LoVo (cell line): ENCODE measurements around the gene ERAP2.

ENCODE experiments used
- DNase-seq: peaks from one replicate; pipeline ENCODE4 v3.0.0-alpha.2; 2016; ENCODE audit warnings: low spot score

ERAP2 gene

DNA sequence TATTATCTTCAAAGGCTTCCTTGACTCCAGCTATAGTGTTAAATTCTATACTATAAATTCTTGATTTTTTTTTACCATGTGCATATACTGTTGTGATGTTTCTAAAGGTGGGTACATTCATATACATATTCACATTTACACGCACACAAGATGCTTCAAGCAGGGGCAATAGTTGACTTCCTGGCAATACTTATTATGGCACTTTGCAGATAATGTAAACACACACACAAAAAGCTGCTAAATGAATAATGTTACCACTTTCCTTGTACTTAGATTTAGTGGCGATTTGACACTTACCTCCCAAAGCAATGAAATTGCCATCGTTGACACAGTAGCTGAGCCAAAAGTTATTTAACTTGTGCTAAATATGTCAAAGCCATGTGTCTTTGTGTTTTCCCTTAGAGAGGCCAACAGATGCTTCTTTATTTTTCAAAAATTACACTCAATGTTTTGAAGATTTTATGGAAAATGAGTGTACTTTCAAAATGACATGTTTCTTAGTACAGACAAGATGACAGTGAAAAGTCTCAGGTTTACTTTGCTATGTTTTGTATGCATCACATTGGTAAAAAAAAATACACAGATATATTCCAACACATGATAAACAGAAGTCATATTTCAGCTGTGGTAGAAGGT lies 12.2 kb upstream of the ERAP2 start:
- DNase-seq: no peak

DNA sequence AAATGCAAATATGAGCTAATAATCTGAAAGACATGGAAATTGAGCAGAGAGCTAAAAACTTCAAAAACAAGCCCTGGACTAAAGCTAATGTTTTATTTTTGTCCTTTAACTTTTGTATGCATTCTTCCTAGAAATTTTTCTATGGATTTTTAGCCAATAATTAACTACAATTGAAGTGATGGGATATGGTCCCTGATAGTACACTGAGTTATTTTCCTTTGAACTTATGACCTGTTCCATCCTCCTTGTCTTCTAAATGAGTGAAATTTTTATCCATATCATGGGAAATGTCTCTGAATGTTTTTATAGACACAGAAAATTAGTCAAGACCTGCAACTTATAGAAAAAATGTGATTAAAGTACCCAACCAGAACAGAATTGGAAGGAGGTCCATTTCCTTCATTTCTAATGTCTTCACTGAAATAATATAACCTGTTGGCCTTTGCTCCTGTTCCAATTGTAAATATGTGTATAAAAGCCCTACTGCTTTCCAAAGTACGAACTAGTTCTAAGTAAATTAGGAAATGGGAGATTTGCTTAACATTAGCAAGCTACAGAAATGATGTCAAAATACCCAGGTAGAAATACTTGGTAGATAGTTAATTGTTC lies 11.3 kb upstream of the ERAP2 start:
- DNase-seq: no peak

DNA sequence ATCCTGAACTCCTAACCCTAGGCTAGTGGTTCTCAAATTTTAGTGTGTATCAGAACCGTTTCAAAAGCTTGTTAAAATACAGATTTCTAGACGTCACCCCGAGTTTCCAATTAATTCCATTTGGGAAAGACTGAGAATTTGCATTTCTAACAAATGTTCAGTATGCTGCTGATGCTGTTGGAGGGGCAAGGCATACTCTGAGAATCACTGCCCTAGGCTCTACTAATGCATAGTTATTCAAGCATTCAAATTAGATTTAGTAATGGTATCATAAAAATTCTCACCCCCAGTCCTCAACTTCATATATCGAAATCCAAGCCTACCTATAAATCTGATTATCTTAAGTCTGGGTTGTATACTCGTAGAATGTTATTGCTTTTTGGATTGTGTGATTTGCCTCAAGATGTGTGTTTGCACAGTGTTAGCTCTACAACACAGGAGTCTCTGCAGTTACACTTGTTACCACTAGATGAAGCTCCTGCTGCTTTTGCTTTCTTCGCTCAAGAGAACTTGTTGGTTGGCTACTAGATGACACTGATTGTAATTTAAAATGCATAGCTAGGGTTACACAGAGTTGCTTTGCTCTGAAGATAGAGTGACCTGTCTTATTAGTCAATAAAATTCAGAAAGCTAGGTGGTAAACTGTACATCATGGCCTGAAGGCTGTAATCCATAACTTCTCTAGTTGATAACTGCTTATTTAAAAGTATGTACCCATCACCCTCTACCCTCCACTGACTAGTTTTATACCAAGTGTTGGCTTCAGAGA lies 7.5 kb upstream of the ERAP2 start:
- peak; percentile 50 for DNase-seq

DNA sequence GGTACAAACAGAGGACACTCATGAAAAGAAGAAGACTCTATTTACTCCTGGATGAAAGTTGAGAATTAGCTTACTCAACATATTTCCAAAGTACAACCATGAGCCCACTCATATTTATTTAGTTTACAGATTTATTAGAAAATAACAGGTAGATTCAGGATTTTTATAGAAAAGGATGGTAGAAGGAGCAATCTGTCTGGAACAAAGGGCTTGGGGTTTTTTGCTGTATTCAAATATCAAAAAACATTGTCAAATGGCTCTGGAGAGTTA lies 7.0 kb upstream of the ERAP2 start:
- DNase-seq: no peak

DNA sequence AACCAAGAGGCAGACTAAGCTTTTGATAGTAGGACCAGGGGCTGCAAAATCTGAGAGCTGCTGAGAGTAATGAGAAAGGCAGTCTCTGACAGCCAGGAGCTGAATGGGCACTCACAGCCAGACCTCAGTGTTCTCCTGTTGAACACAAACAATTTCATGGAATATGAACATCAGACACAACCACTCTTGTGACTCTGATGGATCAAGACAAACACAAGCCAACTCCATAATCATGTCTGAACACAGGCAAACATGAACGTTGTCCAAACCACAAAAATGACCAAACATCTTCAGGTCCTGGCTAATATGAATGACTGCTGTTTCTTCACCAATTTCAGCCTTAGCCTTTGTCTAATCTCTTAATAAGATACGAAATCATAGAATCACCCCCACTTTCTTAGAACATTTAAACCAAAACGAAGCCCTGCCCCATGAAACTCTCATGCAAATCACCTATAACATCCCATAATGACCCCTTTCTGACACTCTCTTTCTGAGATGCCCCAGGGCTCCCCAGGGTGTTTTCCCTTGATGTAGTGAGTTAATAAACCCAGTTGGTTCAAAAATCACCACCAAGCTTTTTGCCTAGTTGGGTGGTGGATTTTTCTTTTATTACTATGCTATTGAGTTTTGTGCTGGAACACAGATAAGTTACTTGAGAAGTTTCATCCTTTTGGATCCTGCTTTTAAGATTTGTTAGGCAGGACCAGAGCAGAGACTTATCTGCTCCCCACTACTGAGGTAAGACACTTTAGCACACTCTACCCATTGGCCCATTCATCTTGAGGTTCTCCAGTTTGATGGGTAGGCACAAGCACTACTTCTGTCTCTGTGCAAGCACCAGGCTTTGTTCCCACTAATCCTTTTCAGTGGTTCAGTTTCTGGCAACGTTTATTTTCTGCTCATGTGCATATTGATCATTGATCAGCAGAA lies 5.9 kb upstream of the ERAP2 start:
- no peak for DNase-seq

DNA sequence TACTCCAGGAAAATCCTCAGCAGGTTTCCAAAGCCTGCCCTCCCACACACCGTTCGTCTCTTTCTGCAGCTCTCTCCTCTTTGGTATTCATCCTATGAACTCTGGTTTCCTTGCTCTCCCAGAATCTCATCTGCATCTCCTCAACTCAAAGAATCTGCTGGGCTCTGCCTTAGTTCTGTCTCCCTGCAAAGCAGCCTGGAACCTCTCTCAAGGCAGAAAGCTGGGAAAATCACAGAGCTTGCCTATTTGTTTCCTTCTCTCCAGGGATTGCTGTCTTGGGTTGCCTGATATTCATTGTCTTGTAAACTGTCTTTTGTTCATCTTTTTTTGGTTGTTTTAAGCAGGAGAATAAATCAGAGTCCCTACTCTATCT lies 5.3 kb upstream of the ERAP2 start:
- DNase-seq: no peak

DNA sequence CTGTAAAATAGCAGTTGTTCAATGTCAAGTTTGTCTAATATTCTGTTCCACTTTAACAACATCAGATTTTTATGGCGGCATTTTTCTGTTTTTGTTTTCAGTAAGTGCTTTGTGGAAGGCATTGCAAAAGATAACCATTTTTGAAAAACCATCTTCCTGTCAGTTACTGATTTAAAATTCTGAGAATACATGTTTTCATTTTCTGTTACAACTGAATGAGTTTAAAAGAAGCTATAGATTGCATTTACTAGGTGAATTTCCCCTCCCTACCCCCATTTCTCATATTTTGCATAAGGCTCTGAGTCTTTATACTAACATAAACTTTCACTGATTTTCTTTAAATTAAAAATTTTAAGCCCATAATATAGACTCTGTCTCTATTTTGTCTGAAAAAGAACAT lies 4.6 kb upstream of the ERAP2 start:
- DNase-seq: no peak

DNA sequence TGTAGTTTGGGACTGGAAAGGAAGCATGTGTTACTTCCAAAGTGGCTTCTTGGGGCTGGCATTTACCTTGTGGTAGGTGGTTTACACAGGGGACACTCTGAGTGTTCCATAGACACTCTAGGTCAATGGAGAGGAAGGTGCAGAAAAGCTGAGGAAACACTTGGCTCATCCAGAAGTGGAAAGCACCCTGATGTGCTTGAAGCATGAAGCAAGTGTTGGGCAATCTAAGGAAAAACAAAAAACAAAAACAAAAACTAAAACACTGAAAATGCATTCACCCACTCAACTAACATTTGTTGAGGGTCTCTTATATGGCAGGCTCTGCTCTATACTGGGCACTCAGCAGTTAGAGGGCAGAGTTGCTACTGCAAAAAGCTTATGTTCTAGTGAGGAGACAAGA lies 2.9 kb upstream of the ERAP2 start:
- DNase-seq: no peak

DNA sequence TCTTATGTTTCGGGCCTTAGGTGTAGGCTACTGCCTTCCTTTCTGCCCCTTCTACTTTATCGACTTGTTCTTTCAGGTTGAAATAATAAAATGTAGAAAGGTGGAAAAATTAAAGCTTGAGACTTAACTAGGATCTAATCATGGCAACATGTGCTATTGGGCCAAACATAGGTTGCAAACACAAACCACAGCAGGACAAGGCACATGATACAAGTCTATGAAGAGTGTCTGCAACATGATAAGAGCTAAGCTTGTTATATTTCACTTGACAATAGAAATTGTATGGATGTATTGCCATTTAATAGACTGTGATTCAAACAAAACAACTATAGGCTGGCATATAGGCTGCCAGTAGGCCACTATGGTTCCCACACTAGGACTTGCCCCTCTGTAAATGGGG lies 1.7 kb upstream of the ERAP2 start:
- no peak for DNase-seq

DNA sequence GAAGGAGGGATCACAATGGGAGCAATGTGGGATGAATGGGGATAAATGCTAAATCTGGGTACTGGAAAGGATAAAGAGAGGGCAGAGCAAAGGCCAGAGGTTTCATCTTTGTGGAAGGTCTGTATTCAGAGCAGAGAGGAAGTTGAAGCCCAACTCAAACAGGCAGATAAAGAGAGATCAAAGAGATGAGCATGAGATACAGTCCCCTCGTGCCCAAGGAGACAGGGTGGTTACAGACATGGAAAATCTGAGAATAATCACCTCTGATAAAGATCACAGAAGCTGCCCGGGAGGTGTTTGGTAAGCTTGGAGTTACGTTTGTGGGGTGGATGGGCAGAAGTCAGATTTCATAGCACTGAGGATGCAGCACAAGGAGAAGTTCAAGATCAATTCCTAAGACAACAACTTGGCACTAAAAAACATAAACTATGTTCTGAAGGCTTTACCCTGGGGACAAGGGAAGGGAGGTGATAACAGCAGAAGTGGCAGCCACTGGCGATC lies 459 bp upstream of the ERAP2 start:
- no peak for DNase-seq

DNA sequence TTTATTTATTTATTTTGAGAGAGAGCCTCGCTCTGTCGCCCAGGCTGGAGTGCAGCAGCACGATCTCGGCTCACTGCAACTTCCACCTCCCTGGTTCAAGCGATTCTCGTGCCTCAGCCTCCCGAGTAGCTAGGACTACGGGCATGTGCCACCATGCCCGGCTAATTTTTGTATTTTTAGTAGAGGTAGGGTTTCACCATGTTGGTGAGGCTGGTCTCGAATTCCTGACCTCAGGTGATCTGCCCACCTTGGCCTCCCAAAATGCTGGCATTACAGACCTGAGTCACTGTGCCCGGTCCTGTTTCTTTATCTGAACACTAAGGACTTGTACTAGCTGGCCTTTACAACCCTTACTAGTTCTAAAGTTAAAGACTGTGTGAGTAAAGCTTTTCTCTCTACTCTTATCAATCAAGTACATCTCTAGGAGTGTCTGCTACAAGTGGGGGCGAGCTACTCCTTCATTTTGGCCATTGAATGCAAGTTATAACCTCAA lies 723 bp downstream of the ERAP2 start:
- peak; percentile 2 for DNase-seq

DNA sequence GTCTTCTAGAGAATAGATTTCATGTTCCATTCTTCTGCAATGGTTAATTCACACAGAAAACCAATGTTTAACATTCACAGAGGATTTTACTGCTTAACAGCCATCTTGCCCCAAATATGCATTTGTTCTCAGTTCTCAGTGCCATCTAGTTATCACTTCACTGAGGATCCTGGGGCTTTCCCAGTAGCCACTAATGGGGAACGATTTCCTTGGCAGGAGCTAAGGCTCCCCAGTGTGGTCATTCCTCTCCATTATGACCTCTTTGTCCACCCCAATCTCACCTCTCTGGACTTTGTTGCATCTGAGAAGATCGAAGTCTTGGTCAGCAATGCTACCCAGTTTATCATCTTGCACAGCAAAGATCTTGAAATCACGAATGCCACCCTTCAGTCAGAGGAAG lies 3.4 kb downstream of the ERAP2 start:
- no peak for DNase-seq

DNA sequence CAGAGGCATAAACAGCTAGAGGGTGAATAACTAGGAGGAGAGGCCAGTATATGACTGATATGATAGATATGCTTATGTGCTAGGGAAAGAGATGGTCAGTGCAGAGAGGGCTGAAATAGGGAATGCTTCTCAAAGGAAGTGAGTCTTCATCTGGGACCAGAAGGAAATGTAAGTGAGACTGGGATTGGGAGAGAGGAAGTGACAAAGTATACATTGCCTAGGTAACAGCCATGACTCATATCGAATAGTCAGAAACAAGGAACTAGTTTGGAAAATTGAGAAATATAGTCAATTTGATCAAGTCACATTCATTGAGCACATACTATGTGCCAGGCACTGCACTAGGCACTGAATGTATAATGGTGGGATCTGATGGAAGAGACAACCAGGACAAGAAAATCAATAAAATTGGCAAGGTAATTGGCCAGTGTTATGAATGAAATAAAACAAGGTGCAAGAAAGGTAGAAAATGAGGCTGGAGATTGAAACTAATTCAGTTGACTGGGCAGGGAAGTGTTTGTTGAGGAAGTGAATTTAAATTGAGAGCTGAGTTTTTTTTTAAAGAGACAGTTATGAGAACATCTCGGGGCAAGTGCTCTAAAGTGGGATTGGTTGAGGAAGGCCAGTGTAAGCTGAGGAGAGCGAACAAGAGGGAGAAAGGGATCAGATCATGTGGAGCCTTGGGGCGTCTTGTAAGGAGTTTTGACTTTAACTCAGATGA lies 4.3 kb downstream of the ERAP2 start:
- no peak for DNase-seq

DNA sequence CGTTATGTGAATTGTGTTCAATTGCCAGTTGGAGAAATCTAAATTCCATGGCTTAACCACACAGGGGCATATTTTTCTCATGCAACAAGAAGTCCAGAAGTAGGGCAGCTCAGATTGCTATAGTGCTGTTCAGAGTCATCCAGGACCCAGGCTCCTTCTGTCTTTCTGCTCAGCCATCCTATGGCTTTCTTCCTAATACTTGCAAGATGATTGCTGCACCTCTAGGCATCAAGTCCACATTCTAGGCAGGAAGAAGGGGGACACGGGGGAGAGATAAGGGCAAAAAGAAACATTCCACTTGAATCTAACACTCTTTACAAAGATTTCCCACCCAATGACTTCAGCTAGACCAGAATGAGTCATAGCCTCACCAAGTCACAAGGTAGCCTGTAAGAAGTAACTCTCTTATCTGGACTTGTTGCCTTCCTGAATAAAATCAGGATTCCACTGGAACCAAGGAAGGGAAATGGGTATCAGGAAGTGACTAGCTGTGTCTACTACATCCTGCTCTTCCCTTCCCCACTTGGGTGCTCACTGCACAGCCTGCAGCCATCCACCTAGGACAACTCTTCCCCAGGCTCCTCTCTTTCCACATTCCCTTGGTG lies 5.3 kb downstream of the ERAP2 start:
- DNase-seq: no peak

DNA sequence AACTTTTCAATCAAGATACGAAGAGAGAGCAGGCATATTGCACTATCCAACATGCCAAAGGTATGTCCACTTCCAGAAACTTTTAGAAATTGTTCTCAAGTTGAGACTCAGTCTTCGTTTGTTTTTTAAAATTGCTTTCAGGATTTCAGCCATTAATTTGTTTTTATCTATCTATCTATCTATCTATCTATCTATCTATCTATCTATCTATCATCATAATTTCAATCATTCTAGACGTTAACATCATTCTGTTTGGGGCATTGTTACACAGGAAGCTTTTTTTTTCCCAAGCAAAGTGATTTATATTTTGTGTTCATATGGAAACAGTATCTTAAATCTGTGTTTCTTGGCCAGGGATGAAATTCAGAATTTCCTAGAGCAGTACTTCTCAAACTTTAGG lies 7.6 kb downstream of the ERAP2 start:
- DNase-seq: no peak

DNA sequence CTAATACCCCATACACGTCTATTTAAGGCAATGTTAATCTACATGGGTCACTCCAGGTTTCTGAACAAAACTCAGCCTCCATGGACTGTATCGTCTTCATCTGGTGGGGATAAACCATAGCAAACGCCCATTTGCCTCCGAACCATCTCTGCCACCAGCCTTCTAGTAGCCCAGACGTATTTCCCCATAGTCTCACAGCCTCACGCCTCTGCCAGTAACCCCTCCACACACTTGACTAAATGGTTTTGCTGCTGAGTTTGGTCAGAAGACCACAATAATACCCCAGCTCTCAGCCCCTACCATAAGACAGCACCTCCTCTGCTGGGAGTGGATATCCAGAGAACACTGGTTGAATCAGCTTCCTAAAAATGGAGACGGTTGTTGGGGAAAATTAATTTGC lies 8.7 kb downstream of the ERAP2 start:
- no peak for DNase-seq

DNA sequence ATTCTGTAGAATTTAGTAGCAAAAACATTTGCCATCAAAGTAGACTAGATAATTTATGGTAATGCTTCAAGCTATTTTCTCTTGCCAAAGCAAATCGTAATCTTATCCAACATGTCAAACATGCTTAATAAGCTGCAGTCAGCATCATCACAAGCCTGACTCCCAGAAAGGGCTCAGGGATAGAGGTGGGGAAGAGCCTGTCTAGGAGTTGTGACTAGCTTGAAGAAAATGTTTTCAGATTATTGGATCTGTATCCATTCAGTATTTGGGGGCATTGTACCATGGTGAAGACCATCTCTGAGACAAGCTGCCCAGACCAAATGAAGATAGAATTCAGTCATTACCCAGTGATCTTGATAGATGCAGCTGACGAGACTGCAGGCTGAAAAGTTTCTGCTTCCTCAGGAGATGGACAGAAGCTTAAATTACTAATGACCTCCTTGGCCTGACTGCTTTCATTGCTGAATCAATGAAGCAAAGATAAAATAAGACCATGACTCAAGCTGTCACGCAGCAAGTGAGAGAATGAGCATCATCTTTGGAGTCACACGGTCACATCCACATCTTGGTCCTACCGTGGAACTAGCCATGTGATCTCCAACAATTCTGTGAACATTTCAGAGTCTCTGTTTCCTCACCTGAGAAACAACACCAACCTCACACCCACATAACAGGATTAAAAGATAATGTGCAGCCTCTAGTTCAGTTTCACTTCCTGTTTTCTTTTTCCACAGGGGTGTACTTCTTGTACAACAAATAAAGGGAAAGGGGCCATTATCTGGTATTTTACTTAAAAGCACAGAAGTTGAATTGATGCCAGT lies 9.4 kb downstream of the ERAP2 start:
- no peak for DNase-seq

DNA sequence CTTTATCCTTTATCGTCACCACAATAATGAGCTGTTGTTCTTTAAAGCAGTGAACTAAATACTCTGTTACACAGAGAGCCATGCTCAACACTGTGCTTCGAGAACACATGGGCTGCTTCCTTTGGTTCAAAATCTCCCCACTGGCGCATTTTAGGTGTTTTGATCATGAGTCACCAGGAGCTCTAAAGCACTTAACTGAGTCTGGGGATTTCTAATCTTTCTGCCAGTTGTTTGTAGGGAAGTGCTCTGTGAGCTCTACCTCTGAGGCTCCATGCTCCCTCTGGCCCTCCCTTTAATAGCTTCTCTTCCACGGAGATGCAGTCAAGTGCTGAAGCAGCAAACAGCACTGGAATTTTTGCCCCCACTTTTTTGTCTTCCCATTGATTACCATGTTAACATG lies 17.0 kb downstream of the ERAP2 start:
- no peak for DNase-seq

DNA sequence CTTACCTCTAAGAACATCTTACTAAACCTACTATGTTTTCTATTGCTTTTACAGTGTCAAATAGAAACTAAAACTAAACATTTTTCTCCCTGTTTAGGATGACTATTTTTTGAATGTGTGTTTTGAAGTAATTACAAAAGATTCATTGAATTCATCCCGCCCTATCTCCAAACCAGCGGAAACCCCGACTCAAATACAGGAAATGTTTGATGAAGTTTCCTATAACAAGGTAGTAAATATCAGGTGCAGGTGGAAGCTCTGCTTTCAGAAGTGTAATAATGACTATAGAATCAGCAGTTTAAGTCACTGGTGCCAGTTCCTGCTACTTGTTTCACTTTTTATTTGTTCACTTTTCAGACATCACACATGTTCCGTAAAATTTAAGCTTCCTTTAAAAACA lies 20.0 kb downstream of the ERAP2 start:
- no peak for DNase-seq

DNA sequence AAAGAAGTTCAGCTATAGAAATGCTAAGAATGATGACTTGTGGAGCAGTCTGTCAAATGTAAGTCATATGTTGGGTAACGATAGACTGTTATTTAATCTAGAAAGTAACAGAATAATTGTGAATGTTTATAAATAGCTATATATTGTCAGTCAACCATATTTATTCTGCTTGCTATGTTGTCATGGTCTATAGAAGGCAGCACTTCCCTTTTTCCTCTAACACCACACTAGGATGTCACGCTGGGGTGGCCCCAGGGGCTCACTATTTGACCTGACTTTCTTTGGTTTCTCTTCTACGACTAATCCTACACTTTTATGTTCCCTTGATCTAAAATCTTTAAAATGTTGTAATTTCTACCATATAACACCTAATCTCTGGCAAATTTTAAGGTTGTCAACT lies 20.5 kb downstream of the ERAP2 start:
- no peak for DNase-seq

DNA sequence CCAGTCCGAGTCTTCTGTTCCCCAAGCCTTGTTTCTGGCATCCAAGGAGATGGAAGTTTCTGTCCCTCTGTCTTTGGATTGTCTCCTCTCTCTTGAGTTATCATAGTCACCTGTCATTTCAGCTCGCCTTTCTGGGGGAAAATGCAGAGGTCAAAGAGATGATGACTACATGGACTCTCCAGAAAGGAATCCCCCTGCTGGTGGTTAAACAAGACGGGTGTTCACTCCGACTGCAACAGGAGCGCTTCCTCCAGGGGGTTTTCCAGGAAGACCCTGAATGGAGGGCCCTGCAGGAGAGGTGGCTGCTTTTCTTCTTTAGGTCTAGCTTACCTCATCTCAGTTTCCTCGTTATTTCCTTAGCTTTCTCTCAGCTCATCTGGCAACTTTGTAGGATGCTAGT lies 25.1 kb downstream of the ERAP2 start:
- DNase-seq: no peak
